ENCODE results near the gene PTPRE. TPM values are rescaled to one million over a fixed set of nuclear protein-coding genes. Genes with fewer than 3 reads are reported as not detected.

The PTPRE gene
- total and polyA plus RNA-seq, 4 experiments from 2014 or later = 6.5 to 27.6 (median 18.9) TPM

DNA sequence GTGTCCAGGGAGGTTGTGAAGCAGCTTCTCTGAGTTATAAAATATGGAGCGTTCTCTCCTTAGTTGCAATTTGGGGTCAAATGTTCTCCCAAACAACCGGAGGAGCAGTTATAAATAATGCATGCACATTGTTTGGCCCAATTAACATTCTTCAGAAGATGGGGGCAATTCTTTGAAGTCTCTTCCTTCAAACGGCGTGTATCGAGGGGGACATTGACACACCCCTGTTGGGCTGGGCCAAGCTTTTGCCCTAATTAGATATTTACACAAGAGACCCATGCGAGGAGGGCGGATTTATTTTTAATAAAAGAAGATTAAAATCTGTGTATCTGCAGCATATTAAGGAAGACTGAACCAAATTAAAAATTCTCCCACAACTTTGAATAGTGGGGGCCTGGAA, 107.3 kb downstream of the PTPRE start:
- H3K36me3 ChIP-seq (ENCODE audit: insufficient read depth, low read length) = no peaks in the 10 kb centered on the region
- H3K27me3 ChIP-seq (ENCODE audit: insufficient read depth, low read length) = no peaks in the 10 kb centered on the region
- H3K4me3 Mint-ChIP-seq = no peak overlapping the region
- H3K4me1 Mint-ChIP-seq = peaks cover 8 to 14% (median 8%) of the 10 kb centered on the region in 4 donors
- H3K4me1 ChIP-seq (ENCODE audit: insufficient read depth, low read length) = peaks cover 3% of the 10 kb centered on the region
- H3K4me3 ChIP-seq (ENCODE audit: low read length in 2 of 2) = no peak overlapping the region
- H3K9me3 Mint-ChIP-seq = peaks cover 0 to 2% (median 0%) of the 10 kb centered on the region in 8 donors
- no peaks in the 10 kb centered on the region for H3K9me3 ChIP-seq (ENCODE audit: control insufficient read depth in 1 of 2, low read length in 2 of 2)
- H3K27ac ChIP-seq (ENCODE audit: low read depth, low read length) = no peak overlapping the region
- H3K27ac Mint-ChIP-seq = no peak overlapping the region
- peaks cover 4 to 15% of the 10 kb centered on the region in 2 donors for H3K27me3 Mint-ChIP-seq
- DNase-seq = no peak
- CTCF ChIA-PET (ENCODE audit: partially characterized antibody) = interaction anchor here (0.8 to 6.2 kb wide), 5 partner anchors 21 to 137 kb away, joined by 3 to 57 read pairs (median 8); partner anchors contain the start of gene PTPRE
- POLR2A ChIA-PET (ENCODE audit: partially characterized antibody) = no interaction called here
- intact Hi-C loops (cut with micrococcal nuclease) = no loop called here
- H3K36me3 Mint-ChIP-seq = no peaks in the 10 kb centered on the region

DNA sequence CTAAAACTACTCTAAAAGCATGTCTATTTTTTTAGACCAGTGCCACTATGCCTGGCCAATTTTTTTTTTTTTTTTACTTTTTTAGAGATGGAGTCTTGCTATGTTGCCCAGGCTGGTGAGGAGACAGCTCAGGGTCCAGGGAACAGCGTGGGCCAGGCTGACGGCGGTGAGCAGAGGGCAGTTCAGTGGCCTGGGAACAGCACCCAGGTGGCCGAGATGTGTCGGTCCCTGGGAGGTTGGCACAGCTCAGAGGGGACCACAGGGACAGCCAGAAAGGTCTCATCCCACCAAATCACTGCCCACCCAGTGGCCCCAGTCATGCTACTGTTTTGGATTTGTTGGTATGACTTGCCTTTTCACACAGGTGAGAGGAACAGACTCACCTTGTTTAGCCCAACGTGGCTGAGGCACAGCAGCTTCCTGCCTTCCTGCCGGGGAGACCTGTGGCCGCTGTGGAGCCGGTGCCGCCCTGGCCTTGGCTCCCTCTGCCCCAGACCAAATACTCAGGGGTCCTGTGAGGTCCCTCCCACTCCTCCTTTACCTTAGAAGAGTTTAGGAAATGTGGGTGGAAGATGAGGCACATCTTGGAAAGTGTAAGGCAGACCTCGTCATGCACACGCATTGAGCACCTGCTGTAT, 109.6 kb downstream of the PTPRE start:
- no peaks in the 10 kb centered on the region for H3K36me3 Mint-ChIP-seq
- peaks cover 2 to 5% of the 10 kb centered on the region in 2 donors for H3K27me3 Mint-ChIP-seq
- Histone ChIP-seq H3K9me3 (ENCODE audit: control insufficient read depth in 1 of 2, low read length in 2 of 2) (no peaks in the 10 kb centered on the region), H3K27me3 (ENCODE audit: insufficient read depth, low read length) (no peaks in the 10 kb centered on the region), H3K36me3 (ENCODE audit: insufficient read depth, low read length) (no peaks in the 10 kb centered on the region), H3K4me3 (ENCODE audit: low read length in 2 of 2) (no peak overlapping the region), H3K27ac (ENCODE audit: low read depth, low read length) (no peak overlapping the region), H3K4me1 (ENCODE audit: insufficient read depth, low read length) (peaks cover 2% of the 10 kb centered on the region)
- ChIA-PET POLR2A (ENCODE audit: partially characterized antibody) (no interaction called here), CTCF (ENCODE audit: partially characterized antibody) (interaction anchor here (1.1 to 3.3 kb wide), 3 partner anchors 19 to 99 kb away, joined by 3 to 12 read pairs (median 6); no protein-coding TSS in a partner anchor)
- intact Hi-C loops (cut with micrococcal nuclease) = no loop called here
- H3K27ac Mint-ChIP-seq = peak overlapping the region in 2 of 7 donors; percentile 5 to 29
- H3K4me3 Mint-ChIP-seq = no peak overlapping the region
- no peak for DNase-seq
- H3K4me1 Mint-ChIP-seq = peaks cover 2 to 11% (median 3%) of the 10 kb centered on the region in 4 donors
- H3K9me3 Mint-ChIP-seq = peaks cover 0 to 2% (median 0%) of the 10 kb centered on the region in 8 donors

GRCh38 chr10:128017822-128018221, 110.9 kb downstream of the PTPRE start:
- H3K27ac Mint-ChIP-seq = peak overlapping the region in 1 of 7 donors; percentile 11
- ChIA-PET POLR2A (ENCODE audit: partially characterized antibody) (no interaction called here), CTCF (ENCODE audit: partially characterized antibody) (no interaction called here)
- Histone ChIP-seq H3K9me3 (ENCODE audit: control insufficient read depth in 1 of 2, low read length in 2 of 2) (no peaks in the 10 kb centered on the region), H3K36me3 (ENCODE audit: insufficient read depth, low read length) (no peaks in the 10 kb centered on the region), H3K27me3 (ENCODE audit: insufficient read depth, low read length) (no peaks in the 10 kb centered on the region), H3K4me1 (ENCODE audit: insufficient read depth, low read length) (no peaks in the 10 kb centered on the region), H3K27ac (ENCODE audit: low read depth, low read length) (no peak overlapping the region), H3K4me3 (ENCODE audit: low read length in 2 of 2) (no peak overlapping the region)
- no peaks in the 10 kb centered on the region for H3K36me3 Mint-ChIP-seq
- peaks cover 2 to 5% of the 10 kb centered on the region in 2 donors for H3K27me3 Mint-ChIP-seq
- peaks cover 0 to 2% (median 0%) of the 10 kb centered on the region in 8 donors for H3K9me3 Mint-ChIP-seq
- H3K4me3 Mint-ChIP-seq = peak overlapping the region in 1 of 8 donors; percentile 15
- peaks cover 0 to 9% (median under 1%) of the 10 kb centered on the region in 4 donors for H3K4me1 Mint-ChIP-seq
- DNase-seq = no peak
- intact Hi-C loops (cut with micrococcal nuclease) = no loop called here

DNA sequence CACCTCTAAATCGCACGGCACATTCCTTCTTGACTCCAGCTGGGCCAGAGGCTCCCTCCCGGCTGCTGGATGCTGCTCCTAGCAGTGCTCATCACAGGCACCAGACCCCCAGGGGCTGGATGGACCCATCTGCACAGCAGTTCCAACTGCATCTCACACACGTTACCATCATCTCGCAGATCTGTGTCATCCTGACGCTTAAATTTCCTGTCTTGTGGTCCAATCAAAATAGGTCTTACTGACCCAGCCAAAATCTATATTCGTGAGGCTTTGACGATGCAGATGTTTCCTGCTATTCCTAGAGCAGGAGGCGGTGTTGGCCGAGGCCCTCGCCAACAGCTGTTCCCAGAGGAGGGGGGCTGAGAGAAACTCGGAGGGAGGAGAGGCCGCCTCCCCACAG, 111.3 kb downstream of the PTPRE start:
- Histone ChIP-seq H3K36me3 (ENCODE audit: insufficient read depth, low read length) (no peaks in the 10 kb centered on the region), H3K4me1 (ENCODE audit: insufficient read depth, low read length) (no peaks in the 10 kb centered on the region), H3K4me3 (ENCODE audit: low read length in 2 of 2) (no peak overlapping the region), H3K27me3 (ENCODE audit: insufficient read depth, low read length) (no peaks in the 10 kb centered on the region), H3K9me3 (ENCODE audit: control insufficient read depth in 1 of 2, low read length in 2 of 2) (no peaks in the 10 kb centered on the region), H3K27ac (ENCODE audit: low read depth, low read length) (no peak overlapping the region)
- intact Hi-C loops (cut with micrococcal nuclease) = no loop called here
- peak overlapping the region in 3 of 7 donors; percentile 11 to 54 (median 32) for H3K27ac Mint-ChIP-seq
- DNase-seq = no peak
- POLR2A ChIA-PET (ENCODE audit: partially characterized antibody) = no interaction called here
- peaks cover 0 to 2% (median 0%) of the 10 kb centered on the region in 8 donors for H3K9me3 Mint-ChIP-seq
- H3K4me3 Mint-ChIP-seq = peak overlapping the region in 2 of 8 donors; percentile 7 to 15
- CTCF ChIA-PET (ENCODE audit: partially characterized antibody) = no interaction called here
- H3K4me1 Mint-ChIP-seq = peaks cover 0 to 9% (median under 1%) of the 10 kb centered on the region in 4 donors
- peaks cover 2 to 5% of the 10 kb centered on the region in 2 donors for H3K27me3 Mint-ChIP-seq
- no peaks in the 10 kb centered on the region for H3K36me3 Mint-ChIP-seq

DNA sequence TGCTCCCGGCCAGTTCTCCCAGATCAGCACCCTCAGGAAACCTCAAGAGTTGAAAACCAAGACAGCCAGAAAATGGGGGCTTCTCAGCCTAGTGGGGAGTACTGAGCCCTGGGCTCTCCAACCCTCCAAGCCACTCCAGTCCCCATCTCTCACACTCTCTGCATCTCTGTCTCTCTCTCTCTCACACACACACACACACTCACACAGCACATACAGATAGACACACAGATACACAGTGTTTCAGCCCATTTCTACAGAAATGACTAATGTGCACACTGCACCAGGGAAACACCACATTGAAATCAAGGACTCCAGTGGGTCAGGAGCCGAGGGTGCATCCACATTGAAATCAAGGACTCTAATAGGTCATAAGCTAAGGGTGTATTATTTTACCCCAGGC, 111.8 kb downstream of the PTPRE start:
- H3K4me1 Mint-ChIP-seq = peaks cover 0 to 9% (median under 1%) of the 10 kb centered on the region in 4 donors
- DNase-seq = no peak
- H3K27me3 Mint-ChIP-seq = peaks cover 2 to 5% of the 10 kb centered on the region in 2 donors
- peak overlapping the region in 4 of 7 donors; percentile 4 to 67 (median 39) for H3K27ac Mint-ChIP-seq
- Histone ChIP-seq H3K27me3 (ENCODE audit: insufficient read depth, low read length) (no peaks in the 10 kb centered on the region), H3K27ac (ENCODE audit: low read depth, low read length) (no peak overlapping the region), H3K36me3 (ENCODE audit: insufficient read depth, low read length) (no peaks in the 10 kb centered on the region), H3K9me3 (ENCODE audit: control insufficient read depth in 1 of 2, low read length in 2 of 2) (no peaks in the 10 kb centered on the region), H3K4me1 (ENCODE audit: insufficient read depth, low read length) (no peaks in the 10 kb centered on the region), H3K4me3 (ENCODE audit: low read length in 2 of 2) (no peak overlapping the region)
- H3K9me3 Mint-ChIP-seq = no peaks in the 10 kb centered on the region
- CTCF ChIA-PET (ENCODE audit: partially characterized antibody) = no interaction called here
- POLR2A ChIA-PET (ENCODE audit: partially characterized antibody) = no interaction called here
- H3K4me3 Mint-ChIP-seq = no peak overlapping the region
- intact Hi-C loops (cut with micrococcal nuclease) = no loop called here
- no peaks in the 10 kb centered on the region for H3K36me3 Mint-ChIP-seq

GRCh38 chr10:128022261-128023196, 115.6 kb downstream of the PTPRE start:
- Mint-ChIP-seq H3K27ac (no peak overlapping the region), H3K4me1 (peaks cover 0 to 11% (median 6%) of the 10 kb centered on the region in 4 donors), H3K9me3 (no peaks in the 10 kb centered on the region), H3K4me3 (no peak overlapping the region), H3K36me3 (no peaks in the 10 kb centered on the region), H3K27me3 (peaks cover 2% of the 10 kb centered on the region in 2 donors)
- no peak overlapping the region for H3K27ac ChIP-seq (ENCODE audit: low read depth, low read length)
- POLR2A ChIA-PET (ENCODE audit: partially characterized antibody) = no interaction called here
- H3K27me3 ChIP-seq (ENCODE audit: insufficient read depth, low read length) = no peaks in the 10 kb centered on the region
- intact Hi-C loops (cut with micrococcal nuclease) = no loop called here
- no peak for DNase-seq
- H3K36me3 ChIP-seq (ENCODE audit: insufficient read depth, low read length) = no peaks in the 10 kb centered on the region
- CTCF ChIA-PET (ENCODE audit: partially characterized antibody) = interaction anchor here (0.8 to 1.0 kb wide), 2 partner anchors 11 to 13 kb away, joined by 3 read pairs; no protein-coding TSS in a partner anchor
- no peaks in the 10 kb centered on the region for H3K4me1 ChIP-seq (ENCODE audit: insufficient read depth, low read length)
- H3K9me3 ChIP-seq (ENCODE audit: control insufficient read depth in 1 of 2, low read length in 2 of 2) = no peaks in the 10 kb centered on the region
- no peak overlapping the region for H3K4me3 ChIP-seq (ENCODE audit: low read length in 2 of 2)

- no peak for DNase-seq
- ChIA-PET CTCF (ENCODE audit: partially characterized antibody) (interaction anchor here (1.0 to 2.4 kb wide), 5 partner anchors 9 to 54 kb away, joined by 3 to 12 read pairs (median 6); no protein-coding TSS in a partner anchor), POLR2A (ENCODE audit: partially characterized antibody) (no interaction called here)
- Histone ChIP-seq H3K27ac (ENCODE audit: low read depth, low read length) (no peak overlapping the region), H3K9me3 (ENCODE audit: control insufficient read depth in 1 of 2, low read length in 2 of 2) (no peaks in the 10 kb centered on the region), H3K4me3 (ENCODE audit: low read length in 2 of 2) (no peak overlapping the region), H3K4me1 (ENCODE audit: insufficient read depth, low read length) (no peaks in the 10 kb centered on the region), H3K36me3 (ENCODE audit: insufficient read depth, low read length) (no peaks in the 10 kb centered on the region), H3K27me3 (ENCODE audit: insufficient read depth, low read length) (no peaks in the 10 kb centered on the region)
- intact Hi-C loops (cut with micrococcal nuclease) = no loop called here
- Mint-ChIP-seq H3K27ac (no peak overlapping the region), H3K36me3 (no peaks in the 10 kb centered on the region), H3K4me3 (no peak overlapping the region), H3K4me1 (peaks cover 0 to 11% (median 2%) of the 10 kb centered on the region in 4 donors), H3K27me3 (peaks cover 0 to 2% of the 10 kb centered on the region in 2 donors), H3K9me3 (no peaks in the 10 kb centered on the region)
Observed at GRCh38 chr10:128024426-128024825, 117.5 kb downstream of the PTPRE start.
